GM12873 (cell line): ENCODE measurements around the gene CSAG2.
"Not testable (repeated sequence)": the region's sequence is repeated elsewhere in the genome, so short reads cannot be mapped to it uniquely, and the experiment has no call there.

Source experiments
- CTCF ChIP-seq: IDR thresholded peaks from 2 replicates; pipeline ENCODE4 v1.5.1; 2012; ENCODE audit warnings: low read depth, mild to moderate bottlenecking, moderate library complexity, low read length, control low read depth; ENCODE audit not compliant: insufficient read depth; ENCODE audit errors: missing control alignments

CSAG2 gene, protein sequence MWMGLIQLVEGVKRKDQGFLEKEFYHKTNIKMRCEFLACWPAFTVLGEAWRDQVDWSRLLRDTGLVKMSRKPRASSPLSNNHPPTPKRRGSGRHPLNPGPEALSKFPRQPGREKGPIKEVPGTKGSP

DNA sequence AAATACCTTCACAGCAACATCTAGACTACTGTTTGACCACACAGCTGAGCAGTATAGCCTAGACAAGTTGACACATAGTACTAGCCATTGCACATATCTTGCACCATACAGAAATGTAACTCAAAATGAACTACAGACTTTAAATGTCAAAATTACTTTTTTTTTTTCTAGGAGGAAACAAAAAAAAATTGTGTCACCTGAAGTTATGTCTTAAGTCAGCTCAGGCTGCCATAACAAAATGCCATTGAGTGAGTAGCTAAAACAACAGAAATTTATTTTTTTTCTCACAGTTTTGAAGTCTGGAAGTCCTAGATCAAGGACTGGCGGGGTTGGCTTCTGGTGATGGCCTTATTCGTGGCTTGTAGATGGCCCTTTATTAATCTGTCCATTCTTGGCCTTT, at the start of gene CSAG2:
TSS of gene CSAG2 (minus strand) at position 101 of the 400 bp plus-strand sequence. CDS start 161 bp downstream, outside the sequence.
- not testable (repeated sequence) for TF ChIP-seq CTCF

GRCh38 chrX:152753686-152754650, 44.9 kb upstream of the CSAG2 start, which contains the start of gene MAGEA2:
TSS of gene MAGEA2 (minus strand) at chrX:152753842. CDS start at chrX:152751363, 2,479 bp downstream.
- not testable (repeated sequence) for TF ChIP-seq CTCF

DNA sequence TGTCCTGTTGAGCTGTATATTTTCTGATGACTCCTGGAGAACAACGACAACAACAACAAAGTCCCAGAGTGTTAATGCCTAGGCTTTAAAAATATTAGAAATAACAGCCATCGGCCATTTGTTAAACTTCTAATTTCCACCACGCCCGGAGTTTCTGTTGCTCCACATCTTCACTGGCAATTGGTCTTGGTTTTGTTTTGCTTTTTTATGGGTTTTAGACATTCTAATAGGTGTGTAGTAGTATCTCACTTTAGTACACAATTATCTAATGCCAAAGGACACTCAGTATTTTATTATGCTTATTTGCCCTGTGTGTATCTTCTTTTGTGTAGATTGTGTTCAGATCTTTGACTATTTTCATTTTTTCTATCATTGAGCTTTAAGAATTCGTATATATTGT, 29.5 kb upstream of the CSAG2 start:
- no peak for TF ChIP-seq CTCF

DNA sequence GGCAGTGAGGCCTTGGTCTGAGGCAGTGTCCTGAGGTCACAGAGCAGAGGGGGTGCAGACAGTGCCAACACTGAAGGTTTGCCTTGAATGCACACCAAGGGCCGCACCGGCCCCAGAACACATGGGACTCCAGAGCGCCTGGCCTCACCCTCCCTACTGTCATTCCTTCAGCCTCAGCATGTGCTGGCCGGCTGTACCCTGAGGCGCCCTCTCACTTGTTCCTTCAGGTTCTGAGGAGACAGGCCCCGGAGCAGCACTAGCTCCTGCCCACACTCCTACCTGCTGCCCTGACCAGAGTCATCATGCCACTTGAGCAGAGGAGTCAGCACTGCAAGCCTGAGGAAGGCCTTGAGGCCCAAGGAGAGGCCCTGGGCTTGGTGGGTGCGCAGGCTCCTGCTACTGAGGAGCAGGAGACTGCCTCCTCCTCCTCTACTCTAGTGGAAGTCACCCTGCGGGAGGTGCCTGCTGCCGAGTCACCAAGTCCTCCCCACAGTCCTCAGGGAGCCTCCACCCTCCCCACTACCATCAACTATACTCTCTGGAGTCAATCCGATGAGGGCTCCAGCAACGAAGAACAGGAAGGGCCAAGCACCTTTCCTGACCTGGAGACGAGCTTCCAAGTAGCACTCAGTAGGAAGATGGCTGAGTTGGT, 26.9 kb upstream of the CSAG2 start:
- no peak for TF ChIP-seq CTCF

DNA sequence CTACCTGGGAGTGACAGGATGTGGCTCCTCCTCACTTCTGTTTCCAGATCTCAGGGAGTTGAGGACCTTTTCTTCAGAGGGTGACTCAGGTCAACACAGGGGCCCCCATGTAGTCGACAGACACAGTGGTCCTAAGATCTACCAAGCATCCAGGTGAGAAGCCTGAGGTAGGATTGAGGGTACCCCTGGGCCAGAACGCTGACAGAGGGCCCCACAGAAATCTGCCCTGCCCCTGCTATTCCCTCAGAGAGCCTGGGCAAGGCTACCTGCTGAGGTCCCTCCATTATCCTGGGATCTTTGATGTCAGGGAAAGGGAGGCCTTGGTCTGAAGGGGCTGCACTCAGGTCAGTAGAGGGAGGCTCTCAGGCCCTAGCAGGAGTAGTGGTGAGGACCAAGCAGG, 26.0 kb upstream of the CSAG2 start:
- no peak for TF ChIP-seq CTCF

GRCh38 chrX:152733261-152733975, 24.3 kb upstream of the CSAG2 start, which contains the start of the genes CSAG1 and MAGEA12:
TSS of gene CSAG1 (minus strand) at chrX:152733721. CDS start at chrX:152732460, 1,261 bp downstream.
TSS of gene MAGEA12 (plus strand) at chrX:152733757. CDS start at chrX:152736162, 2,405 bp downstream.
- TF ChIP-seq CTCF: no peak
